GM18508 (cell line): ENCODE measurements around the gene CNTRL.
A peak's percentile ranks its signal among the peaks of the same experiment; 100 is the strongest.

Source experiments
- ATAC-seq: cut with Tn5 transposase; IDR thresholded peaks from one replicate; pipeline ENCODE4 v1.9.1; 2021; ENCODE audit warnings: moderate number of reproducible peaks; ENCODE audit not compliant: insufficient read depth, unreplicated experiment

CNTRL gene

DNA sequence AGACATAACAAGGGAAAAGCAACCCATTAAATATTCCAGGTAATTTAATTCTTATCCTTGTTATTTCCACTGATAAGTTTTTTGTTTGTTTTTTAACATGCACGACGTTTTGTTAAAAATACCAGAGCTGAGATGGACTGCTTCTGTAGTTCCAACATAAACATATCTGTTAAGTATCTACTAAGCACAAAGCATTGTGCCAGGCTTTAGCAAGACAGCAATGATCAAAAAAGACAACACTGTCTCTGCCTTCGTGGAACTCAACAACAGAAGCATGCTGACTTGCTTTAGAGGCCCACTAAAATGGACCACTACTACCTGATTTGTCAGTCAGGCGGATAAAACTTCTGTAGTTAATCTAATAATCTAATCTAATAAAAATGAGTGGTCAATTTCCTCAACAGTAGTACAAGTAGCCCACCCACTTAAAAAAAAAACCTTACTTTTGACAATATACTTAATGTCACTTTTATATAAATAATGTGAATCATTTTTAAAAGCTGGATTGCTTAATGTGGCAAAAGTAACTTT is 123.8 kb downstream of the CNTRL start:
- ATAC-seq, result no peak

DNA sequence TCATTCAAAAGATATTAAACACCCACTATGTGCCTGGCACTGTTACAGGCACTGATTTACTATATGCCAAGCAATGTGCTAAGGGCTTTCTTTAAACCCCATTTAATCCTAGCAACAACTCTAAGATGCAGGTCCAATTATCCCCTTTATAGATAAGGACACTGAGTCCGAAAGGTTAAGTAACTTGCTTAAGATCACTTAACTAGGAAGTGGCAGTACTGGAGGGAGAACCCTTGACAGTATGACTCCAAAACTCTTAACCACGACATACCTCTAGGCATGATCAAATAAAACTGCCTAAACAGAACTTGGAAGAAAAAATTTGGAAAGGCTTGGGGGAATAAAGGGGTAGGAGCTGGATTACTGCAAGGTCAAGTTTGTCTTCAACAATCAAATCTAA is 125.2 kb downstream of the CNTRL start:
- ATAC-seq, result no peak

DNA sequence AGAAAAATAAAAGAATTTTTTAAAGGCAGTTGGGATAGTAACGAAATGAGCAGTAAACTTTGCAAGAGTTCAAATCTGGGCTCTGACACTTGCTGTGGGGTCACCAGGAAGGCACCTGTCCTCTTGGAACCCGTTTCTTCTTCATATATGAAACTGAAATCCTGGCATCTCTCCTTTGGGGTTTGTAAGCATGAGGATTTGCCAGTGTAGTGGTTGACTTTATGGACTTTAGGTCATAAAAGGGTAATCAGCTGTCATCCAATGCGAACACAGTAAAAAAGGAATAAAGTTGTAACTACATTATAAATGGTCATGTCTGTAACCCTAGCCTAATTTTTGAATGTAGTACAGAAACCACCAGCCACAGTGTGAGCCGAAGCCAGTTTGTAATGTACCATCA is 125.6 kb downstream of the CNTRL start:
- ATAC-seq, result no peak

DNA sequence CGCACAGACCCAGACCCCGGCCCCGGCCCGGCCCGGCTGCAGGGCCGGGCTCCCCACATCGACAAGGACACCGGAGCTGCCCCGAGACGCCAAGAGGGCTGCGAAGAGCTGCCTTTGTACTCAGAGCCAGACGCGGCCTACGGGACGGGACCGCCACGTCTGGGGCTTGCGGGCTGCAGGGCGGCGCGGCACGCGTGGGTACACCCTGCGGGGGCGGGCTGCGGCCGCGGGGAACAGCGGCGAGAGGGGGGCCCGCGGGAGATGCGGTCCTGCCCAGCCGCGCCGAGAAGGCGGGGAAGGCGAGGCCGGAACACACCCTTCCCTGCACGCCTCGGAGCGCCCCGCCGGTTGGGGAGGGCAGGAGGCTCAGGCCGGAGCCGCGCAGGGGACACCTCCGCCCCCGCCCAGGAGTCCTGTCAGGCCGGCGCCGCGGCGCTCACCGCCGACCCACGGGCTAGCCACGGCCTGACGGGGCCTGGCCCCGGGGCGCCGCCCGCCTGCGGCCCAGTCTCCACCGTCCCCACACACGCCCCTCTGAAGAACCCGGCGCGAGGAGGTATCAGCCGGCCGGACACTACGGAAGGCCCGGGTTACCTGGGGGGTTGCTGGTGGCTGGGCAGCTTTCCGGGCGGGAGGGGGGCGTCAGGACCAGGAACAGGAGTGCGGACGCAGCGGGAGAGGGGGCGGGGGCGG is 126.4 kb downstream of the CNTRL start:
- peak; percentile 2 for ATAC-seq

DNA sequence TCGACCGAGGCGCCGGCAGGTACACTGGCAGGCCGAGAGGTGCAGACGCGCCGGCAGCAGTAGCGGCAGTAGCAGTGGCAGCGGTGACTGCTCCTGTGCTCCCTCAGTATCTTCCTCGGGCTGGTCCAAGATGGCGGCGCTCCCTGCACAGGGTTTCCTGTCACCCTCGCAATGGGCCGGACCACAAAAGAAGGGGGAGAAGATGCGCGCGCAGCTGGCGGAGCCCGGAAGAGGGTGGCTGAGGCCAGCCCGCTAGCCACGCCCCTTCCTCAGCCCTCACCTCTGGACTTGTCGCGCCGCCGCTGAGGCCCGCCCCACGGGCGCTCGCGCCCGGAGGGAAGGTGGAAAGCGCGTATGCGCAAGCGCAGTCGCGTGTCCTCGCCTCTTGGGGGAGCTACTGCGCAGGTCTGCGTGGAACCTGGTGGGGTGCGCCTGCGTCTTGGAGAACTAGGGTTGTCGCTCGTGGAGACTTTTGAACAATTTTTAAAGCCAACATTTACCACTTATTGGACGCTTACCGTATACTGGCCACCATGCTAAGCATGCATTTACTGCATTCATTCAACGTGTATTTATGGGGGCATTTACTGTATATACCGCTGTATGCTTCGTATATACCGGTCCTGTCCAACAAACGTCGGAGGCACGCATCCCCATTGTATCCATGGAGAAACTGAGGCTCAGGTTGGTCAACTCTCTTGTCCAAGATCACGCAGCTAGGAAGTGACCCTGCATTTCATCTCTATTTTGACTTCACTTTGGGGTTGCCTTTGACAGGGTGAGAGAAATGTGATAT is 127.2 kb downstream of the CNTRL start, which contains the start of gene RAB14:
Gene RAB14 (minus strand): TSS at position 132 of the 796 bp plus-strand sequence. CDS start 8,457 bp downstream, outside the sequence.
- peak; percentile 62 for ATAC-seq

DNA sequence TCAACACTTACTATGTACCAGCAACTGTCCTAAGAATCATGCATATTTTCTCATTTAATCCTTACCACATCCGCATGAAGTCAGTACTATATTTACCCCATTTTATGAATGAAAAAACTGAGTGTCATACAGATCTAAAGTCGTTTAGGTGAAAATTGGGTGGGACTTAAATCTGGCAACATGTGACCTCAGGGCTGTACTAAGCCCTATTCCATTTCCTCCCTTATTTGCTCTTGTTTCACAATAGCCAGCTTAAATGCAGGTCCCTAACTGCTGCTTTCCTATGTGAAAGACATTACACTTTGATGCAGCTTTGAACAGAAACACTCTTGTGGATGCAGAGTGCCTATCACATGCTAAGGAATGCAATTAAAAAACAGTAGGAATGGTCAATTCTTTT is 129.4 kb downstream of the CNTRL start:
- ATAC-seq, result no peak

DNA sequence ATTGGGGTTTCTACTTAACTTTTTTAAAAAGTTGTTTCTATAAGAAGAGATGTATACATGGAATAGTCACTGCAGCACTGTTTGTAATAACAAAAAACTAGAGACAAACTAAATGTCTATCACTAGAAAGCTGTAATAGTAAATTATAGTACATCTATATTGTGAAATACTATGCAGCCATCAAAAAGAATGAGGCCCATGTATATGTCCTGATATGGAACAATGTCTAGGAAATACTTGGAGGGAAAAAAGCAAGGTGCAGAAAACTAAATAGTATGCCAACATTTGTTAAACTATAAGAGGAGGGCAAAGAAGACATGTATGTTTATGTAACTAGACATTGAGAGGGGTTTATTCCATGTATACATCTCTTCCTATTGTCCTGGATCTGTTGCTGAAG is 129.9 kb downstream of the CNTRL start:
- no peak for ATAC-seq

DNA sequence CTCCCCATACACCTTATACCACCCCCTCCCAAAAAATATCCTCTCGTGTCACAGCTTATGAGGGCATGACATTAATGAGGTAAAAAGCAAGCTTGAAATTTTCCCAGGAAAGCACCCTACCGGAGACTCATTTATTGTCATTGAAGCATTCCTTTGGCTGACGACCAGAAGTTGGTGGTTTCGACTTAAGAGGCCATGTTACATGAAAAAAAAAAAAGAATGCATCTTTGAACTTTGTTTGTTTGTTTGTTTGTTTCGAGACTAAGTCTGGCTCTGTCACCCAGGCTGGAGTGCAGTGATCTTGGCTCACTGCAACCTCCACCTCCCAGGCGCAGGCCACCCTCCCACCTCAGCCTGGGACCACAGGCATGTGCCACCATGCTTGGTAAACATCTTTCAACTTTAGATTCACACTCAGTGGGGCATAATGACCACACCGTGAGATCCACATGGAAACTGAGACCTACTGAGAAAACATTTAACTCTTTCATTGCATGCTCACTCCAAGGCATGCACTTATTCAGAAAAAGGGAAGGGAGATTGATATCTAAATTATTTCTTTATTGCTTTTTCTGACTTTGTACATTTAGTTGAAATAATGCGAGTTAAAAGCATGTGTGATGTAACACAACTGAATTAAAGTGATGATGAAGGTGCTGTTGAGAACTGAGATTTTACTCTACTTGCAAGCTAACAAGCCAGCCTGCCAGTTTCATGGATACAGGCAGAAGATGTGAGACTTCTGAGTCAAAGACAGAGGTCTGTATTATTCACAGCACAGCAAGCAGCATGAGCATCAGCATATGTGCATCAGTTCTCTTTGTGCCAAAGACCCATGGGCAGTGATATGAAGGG is 132.0 kb downstream of the CNTRL start:
- peak; percentile 5 for ATAC-seq

DNA sequence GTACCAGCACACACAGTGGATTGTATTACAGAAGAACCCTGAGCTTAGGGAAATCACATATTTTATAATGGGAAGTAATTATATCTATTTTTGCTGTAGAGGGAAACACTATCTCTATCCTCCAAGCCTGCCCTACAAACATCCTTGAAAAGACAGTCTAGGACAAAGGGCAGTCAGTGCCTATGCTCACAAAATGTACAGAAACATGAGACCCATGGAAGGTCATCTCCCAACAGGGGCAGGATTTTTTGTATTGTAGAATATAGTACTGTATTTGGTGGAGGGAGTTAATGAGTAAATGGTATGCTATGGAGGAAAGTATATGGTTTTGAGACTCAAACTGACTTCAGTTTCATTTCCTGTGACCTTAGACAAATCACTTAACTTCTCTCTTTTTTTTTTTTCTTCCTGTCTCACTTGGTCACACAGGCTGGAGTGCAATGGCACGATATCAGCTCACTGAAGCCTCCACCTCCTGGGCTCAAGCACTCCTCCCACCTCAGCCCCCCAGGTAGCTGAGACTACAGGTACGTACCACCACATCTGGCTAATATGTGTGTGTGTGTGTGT is 132.7 kb downstream of the CNTRL start:
- ATAC-seq, result peak; percentile 72

DNA sequence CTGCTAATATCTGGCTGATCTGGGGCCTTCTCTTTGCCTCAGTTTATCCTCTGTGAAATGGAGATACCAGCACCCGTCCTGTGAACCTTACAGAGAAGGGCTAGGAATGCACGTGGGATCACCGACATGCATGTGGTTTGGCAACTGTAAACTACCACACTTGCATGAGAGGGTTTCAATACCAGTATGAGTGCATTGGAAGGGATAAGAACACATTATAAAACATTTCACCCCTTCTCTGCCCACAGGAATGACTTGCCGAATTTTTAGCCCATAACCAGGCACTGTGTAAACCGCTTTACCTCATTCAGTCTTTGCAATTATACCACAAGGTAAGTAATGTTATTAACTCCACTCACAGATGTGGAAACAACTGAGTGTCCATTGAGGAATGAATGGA is 135.8 kb downstream of the CNTRL start:
- no peak for ATAC-seq

DNA sequence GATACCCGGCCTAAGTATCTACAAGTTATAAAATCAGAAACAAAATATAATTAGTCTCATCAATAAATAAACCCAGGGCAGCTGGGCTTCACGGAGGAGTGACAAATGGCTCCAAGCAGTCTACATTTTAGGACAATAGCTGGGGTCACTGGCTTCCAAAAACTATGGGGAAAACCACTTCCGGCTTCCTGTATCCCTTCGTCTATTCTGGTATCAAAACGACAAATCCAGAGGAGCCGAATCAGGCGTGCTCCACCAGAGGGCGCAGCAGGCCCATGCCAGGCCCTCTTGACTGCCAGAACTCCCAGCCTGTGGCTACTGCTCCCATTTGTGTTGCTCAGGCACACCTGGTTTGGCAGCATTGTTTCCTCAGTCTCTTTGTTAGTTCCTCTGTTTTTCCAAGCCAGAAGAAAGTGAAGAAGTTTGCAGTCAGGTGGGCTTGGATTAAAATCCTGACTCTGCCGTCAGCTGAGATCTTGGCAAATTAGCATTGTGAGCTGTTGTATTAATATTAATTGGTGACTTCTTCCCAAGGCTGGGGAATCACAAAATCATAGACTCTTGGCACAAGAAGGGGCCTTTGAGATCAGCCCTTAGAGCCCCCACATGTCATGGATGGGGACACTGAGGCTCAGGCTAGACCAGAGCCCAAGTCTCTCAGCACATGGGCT is 138.5 kb downstream of the CNTRL start:
- ATAC-seq, result no peak

DNA sequence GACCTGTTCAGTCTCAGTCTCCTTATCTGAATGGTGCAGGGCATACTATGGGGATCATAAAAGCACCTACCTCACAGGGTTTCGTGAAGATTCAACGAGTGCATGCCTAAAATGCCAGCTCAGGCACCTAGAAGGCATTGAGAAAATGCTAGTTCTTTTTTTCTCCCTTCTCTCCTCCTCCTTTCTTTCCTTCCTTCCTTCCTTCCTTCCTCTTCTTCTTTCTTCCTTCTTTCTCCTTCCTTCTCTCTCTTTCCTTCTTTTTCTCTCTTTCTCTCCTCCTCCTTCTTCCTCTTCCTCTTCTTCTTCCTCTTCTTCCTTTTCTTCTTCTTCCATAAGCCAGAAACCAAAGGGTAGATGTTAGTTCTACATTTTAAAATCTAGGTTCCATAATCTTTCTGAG is 139.2 kb downstream of the CNTRL start:
- ATAC-seq, result no peak

DNA sequence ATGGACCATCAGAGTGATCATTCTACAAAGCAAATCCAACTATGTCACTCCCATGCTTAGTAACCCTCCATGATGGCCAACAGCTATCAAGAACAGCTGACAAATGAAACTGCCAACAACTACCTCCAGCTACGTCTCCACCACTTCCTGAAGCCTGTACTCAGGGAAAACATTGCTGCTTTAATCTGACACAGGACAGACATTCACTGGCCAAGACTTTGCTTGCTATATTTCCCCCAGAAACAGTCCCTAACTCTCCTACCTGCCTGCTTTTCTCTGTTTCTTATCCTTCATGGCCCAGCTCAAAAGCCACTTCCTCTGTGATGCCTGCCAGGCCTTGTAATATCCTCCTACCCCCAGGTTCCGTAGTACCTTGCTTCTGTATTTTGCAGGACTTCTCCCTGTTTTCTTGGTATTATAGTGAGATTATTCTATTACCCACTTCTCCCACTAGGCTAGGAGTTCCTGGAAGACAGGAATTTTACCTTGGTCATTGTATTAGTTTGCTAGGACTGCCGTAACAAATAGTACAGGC is 141.6 kb downstream of the CNTRL start:
- no peak for ATAC-seq

DNA sequence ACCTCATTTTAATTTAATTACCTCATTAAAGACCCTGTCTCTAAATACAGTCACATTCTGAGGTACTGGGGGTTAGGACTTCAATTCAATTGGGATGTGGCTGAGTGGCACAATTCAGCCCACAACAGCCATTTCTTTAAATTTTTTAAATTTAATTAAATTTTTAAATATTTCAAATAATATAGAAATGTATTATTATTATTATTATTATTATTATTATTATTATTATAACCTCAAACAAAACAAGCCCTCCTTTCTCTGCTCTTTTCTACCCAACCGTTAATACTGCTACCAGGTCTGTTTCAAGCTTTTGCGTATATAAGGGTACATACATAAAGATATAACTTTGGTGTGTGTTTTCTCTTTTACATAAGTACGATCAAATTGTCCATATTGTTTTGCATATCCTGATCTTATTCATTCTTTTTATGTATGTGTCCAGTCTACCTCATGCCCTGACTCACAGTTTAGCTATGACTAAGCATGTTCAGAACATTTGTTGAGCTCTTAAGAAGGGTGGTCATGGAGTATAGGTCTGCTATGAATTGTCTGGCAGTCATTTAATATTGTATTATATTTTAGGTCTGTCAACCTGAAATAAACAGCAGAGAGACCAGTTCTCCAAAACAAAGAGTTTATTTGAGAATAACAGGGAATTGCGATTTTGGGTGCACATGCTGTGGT is 143.0 kb downstream of the CNTRL start:
- ATAC-seq, result no peak

DNA sequence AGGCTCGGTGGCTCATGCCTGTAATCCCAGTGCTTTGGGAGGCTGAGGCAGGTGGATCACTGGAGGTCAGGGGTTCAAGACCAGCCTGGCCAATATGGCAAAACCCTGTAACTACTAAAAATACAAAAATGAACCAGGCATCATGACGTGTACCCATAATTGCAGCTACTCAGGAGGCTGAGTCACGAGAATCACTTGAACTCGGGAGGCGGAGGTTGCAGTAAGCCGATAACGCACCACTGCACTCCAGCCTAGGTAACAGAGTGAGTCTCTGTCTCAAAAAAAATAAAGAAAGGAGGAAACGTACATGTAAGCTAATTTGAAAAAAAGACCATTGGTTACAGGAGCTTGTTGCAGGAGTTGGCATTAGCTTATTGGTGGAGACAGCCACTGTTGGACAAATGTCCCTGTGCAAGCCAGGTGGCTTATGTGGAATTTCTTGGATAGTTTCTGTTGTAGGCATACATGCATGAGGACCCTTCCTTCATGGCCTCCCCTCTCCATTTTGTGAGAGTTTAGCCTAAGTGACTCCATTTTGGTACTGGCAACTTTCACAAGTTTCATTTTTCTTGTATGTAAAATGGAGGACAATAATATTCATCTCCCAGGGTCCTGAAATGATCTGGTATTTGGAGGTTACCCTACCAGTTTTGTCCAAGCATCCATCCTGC is 143.7 kb downstream of the CNTRL start:
- no peak for ATAC-seq

DNA sequence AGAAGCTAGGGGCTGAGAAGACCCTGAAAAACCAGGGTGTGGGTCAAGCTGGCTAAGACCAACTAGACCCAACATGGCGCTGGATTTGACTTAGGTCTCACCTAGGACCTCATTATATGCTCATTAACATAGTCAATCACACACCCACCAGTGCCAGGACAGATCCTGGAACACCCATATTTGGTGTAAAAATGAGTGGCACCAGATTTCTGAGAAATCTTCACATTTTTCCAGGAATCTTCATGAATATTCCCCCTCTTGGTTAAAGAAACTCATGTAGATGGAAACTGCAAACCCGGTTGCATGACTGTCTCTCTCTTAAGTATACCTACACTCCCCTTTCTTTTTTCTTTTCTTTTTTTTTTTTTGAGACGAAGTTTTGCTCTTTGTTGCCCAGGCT is 144.8 kb downstream of the CNTRL start:
- no peak for ATAC-seq

DNA sequence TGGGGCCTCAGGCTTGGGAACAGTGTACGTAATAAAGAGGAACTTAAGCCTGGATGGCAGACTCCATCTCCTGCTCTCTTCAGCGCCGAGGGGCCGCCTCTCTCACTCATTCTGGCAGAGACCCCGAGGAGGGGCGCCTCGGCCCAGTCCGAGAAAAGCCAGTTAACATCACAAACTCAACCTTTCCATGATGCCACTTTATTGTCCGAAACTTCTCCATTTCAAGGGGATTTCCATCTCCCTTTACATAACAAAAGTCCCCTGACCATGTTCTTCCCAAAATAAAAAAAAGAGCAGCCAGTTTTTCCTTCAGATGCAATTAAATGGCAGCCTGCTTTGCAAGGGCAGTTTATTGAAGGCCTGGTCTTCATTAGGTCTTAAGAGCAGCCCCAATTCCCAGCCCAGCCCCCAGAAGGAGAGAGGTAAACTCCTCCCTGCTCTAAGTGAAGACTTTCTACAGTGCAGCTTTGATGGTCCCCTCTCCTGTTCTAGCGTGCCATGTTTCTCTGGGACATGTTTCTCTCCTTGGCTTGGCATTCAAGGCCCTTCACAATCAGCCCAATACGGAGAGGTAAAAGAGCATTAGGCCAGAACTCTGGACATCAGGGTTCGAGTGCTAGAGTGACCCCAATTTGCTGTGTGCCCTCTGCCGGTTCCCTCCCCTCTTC is 146.4 kb downstream of the CNTRL start:
- ATAC-seq, result no peak

DNA sequence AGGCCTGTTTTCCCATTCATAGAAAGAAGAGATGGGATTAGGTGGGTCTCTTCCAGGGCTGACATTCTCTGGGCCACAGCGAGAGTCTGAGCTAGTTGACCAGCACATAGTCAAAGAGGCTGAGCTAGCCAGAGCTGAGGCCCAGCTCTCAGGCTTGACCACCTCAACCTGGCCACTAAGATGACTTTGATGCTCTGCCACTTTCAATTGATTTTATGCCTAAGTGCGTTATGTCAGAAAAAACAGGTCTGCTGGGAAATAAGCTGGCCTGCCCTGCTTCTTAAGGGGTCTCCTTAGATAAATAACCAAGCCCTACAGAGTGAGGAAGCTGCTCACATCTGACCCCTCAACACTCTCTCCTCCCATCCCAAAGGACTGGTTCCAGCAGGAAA is 146.9 kb downstream of the CNTRL start:
- ATAC-seq, result no peak
